ENCODE data around the gene SNED1. TPM values are rescaled to one million over a fixed set of nuclear protein-coding genes. Genes with fewer than 3 reads are reported as not detected.

The SNED1 gene
- total RNA-seq, 1 experiment from 2014 or later = not detected

- POLR2A ChIA-PET = no interaction called here
- no peaks in the 10 kb centered on the region for H3K4me1 ChIP-seq
- no peaks in the 10 kb centered on the region for H3K36me3 ChIP-seq (ENCODE audit: control insufficient read depth, insufficient read depth, low read length)
- H3K36me3 Mint-ChIP-seq (ENCODE audit: insufficient read depth, unreplicated experiment) = no peaks in the 10 kb centered on the region
- CTCF ChIA-PET = no interaction called here
- H3K27me3 Mint-ChIP-seq (ENCODE audit: insufficient read depth, unreplicated experiment) = peaks cover 4% of the 10 kb centered on the region
- no peak overlapping the region for H3K27ac Mint-ChIP-seq (ENCODE audit: unreplicated experiment)
- no peaks in the 10 kb centered on the region for H3K9me3 ChIP-seq
- no peaks in the 10 kb centered on the region for H3K9me3 Mint-ChIP-seq (ENCODE audit: unreplicated experiment)
- no peaks in the 10 kb centered on the region for H3K4me1 Mint-ChIP-seq (ENCODE audit: low read depth, unreplicated experiment)
- no peak for DNase-seq
- intact Hi-C loops (cut with micrococcal nuclease; ENCODE audit: unreplicated experiment) = no loop called here
- BruUV-seq (replicated peaks) = no TSS peak
- H3K4me3 ChIP-seq (ENCODE audit: low read depth, low read length) = no peak overlapping the region
- TF ChIP-seq CTCF (IDR thresholded peaks at IDR 0.05; ENCODE audit: insufficient read depth in 1 of 2, low read depth in 1 of 2, low read length in 1 of 2, severe bottlenecking in 1 of 2, unreplicated experiment in 1 of 2) = no peak
- H3K27me3 ChIP-seq (replicated peaks; ENCODE audit: control insufficient read depth, insufficient read depth, low read length) = no peaks in the 10 kb centered on the region
- no peak overlapping the region for H3K4me3 Mint-ChIP-seq (ENCODE audit: unreplicated experiment)
These were observed 2.1 kb upstream of the SNED1 start for GRCh38 chr2:240996161-240996833.

DNA sequence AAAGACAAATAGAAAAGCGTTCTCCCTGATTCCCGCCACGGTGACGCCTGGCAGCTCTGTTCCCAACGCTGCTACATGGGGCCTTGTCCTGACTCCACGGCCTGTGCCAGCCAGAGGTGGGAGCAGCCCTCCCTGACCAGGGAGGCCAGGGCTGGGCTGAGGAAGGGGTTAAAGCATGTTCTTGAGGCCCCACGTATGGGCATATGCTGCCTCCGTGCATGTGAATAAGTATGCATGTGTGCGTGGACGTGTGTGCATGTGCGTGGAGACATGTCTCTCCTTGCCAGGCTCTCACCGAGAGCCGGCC, 1.6 kb upstream of the SNED1 start:
- Mint-ChIP-seq H3K27ac (ENCODE audit: unreplicated experiment) (no peak overlapping the region), H3K4me1 (ENCODE audit: low read depth, unreplicated experiment) (no peaks in the 10 kb centered on the region), H3K36me3 (ENCODE audit: insufficient read depth, unreplicated experiment) (no peaks in the 10 kb centered on the region), H3K4me3 (ENCODE audit: unreplicated experiment) (no peak overlapping the region), H3K9me3 (ENCODE audit: unreplicated experiment) (no peaks in the 10 kb centered on the region), H3K27me3 (ENCODE audit: insufficient read depth, unreplicated experiment) (peaks cover 4% of the 10 kb centered on the region)
- DNase-seq = no peak
- TF ChIP-seq CTCF (IDR thresholded peaks at IDR 0.05; ENCODE audit: insufficient read depth in 1 of 2, low read depth in 1 of 2, low read length in 1 of 2, severe bottlenecking in 1 of 2, unreplicated experiment in 1 of 2) = no peak
- no TSS peak for BruUV-seq (replicated peaks)
- H3K4me3 ChIP-seq (ENCODE audit: low read depth, low read length) = no peak overlapping the region
- intact Hi-C loops (cut with micrococcal nuclease; ENCODE audit: unreplicated experiment) = no loop called here
- H3K36me3 ChIP-seq (ENCODE audit: control insufficient read depth, insufficient read depth, low read length) = no peaks in the 10 kb centered on the region
- ChIA-PET POLR2A (no interaction called here), CTCF (no interaction called here)
- no peaks in the 10 kb centered on the region for H3K27me3 ChIP-seq (replicated peaks; ENCODE audit: control insufficient read depth, insufficient read depth, low read length)
- H3K4me1 ChIP-seq = no peaks in the 10 kb centered on the region
- H3K9me3 ChIP-seq = no peaks in the 10 kb centered on the region

DNA sequence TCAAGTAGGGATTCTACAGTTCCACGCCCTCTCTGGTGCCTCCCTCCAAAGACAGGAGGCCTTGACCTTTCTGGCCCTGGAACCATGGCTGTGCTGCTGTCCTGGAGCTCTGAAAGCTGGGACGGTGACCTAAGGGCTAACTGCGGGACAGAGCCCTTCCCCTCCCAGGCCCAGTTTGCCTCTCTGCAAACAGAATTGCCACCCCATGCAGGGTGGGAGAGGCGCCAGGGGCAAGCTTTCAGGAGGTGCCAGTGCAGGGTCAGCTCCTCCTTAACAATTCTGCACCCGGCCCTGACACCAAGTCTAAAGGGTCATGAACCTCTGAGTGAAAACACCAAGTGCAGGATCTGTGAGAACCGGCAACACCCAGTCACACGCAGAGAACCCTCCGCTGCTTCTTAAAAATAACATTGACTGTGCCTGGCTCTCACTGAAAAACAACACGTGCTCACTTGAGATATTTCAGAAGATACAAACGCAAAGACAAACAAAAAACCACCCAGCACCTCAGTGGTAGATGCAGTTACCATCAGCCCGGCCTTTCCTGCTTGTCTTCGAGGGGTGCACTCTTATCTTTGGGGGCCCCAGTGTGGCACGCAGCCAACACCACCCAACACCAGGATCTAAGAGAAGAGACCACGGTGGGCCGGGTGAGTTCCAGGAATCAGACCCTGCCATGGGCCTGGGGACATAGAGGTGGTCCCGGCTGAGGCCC, 1.1 kb upstream of the SNED1 start:
- Histone ChIP-seq H3K9me3 (no peaks in the 10 kb centered on the region), H3K4me1 (no peaks in the 10 kb centered on the region), H3K27me3 (replicated peaks; ENCODE audit: control insufficient read depth, insufficient read depth, low read length) (no peaks in the 10 kb centered on the region), H3K4me3 (ENCODE audit: low read depth, low read length) (no peak overlapping the region), H3K36me3 (ENCODE audit: control insufficient read depth, insufficient read depth, low read length) (no peaks in the 10 kb centered on the region)
- Mint-ChIP-seq H3K9me3 (ENCODE audit: unreplicated experiment) (no peaks in the 10 kb centered on the region), H3K4me3 (ENCODE audit: unreplicated experiment) (no peak overlapping the region), H3K4me1 (ENCODE audit: low read depth, unreplicated experiment) (no peaks in the 10 kb centered on the region), H3K36me3 (ENCODE audit: insufficient read depth, unreplicated experiment) (no peaks in the 10 kb centered on the region), H3K27me3 (ENCODE audit: insufficient read depth, unreplicated experiment) (peaks cover 4% of the 10 kb centered on the region), H3K27ac (ENCODE audit: unreplicated experiment) (no peak overlapping the region)
- ChIA-PET CTCF (no interaction called here), POLR2A (no interaction called here)
- TF ChIP-seq CTCF (IDR thresholded peaks at IDR 0.05; ENCODE audit: insufficient read depth in 1 of 2, low read depth in 1 of 2, low read length in 1 of 2, severe bottlenecking in 1 of 2, unreplicated experiment in 1 of 2) = no peak
- intact Hi-C loops (cut with micrococcal nuclease; ENCODE audit: unreplicated experiment) = no loop called here
- BruUV-seq (replicated peaks) = no TSS peak
- DNase-seq = no peak
